NCI-H2227 treated with DMSO at 0.1 percent for 48 hours (cell line): ENCODE data around the gene RAP2A.

Experiments
- DNase-seq: peaks from one replicate; lab custom pipeline; 2025; lab: John Stamatoyannopoulos, UW

The RAP2A gene

GRCh38 chr13:97495678-97496077 is 61.7 kb downstream of the RAP2A start:
- no peak for DNase-seq

GRCh38 chr13:97496511-97496910 is 62.5 kb downstream of the RAP2A start:
- DNase-seq: no peak

GRCh38 chr13:97497400-97497799 is 63.4 kb downstream of the RAP2A start:
- no peak for DNase-seq

GRCh38 chr13:97498419-97498818 is 64.5 kb downstream of the RAP2A start:
- DNase-seq: no peak

GRCh38 chr13:97499181-97499580 is 65.2 kb downstream of the RAP2A start:
- no peak for DNase-seq

- no peak for DNase-seq
These were observed 68.2 kb downstream of the RAP2A start for GRCh38 chr13:97502181-97502580.

- no peak for DNase-seq
These were observed 68.7 kb downstream of the RAP2A start for GRCh38 chr13:97502706-97503105.

GRCh38 chr13:97505017-97505416 is 71.0 kb downstream of the RAP2A start:
- DNase-seq: no peak

- no peak for DNase-seq
These were observed 72.5 kb downstream of the RAP2A start for GRCh38 chr13:97506511-97506910.

- DNase-seq: no peak
These were observed 78.8 kb downstream of the RAP2A start for GRCh38 chr13:97512732-97513131.

GRCh38 chr13:97515643-97516042 is 81.7 kb downstream of the RAP2A start:
- no peak for DNase-seq

- no peak for DNase-seq
These were observed 84.0 kb downstream of the RAP2A start for GRCh38 chr13:97517967-97518366.
